Tibial nerve (tissue), 4 donors: Measurements from ENCODE around the gene SORCS2. TPM values are rescaled to one million over a fixed set of nuclear protein-coding genes. Genes with fewer than 3 reads are reported as not detected.

Experiments
- DNase-seq, 2 donors: peaks; one replicate each; pipeline ENCODE4 v3.0.0-alpha.2; 2019; ENCODE audit warnings: low spot score in 2 of 2
- H3K27ac ChIP-seq, 4 donors: fragments of 200-600 bp; sonication (generic) in 3 of 4; one replicate each; pipeline ENCODE4 v1.5.1; 2017 to 2019; ENCODE audit warnings: mild to moderate bottlenecking in 1 of 4
- H3K27me3 ChIP-seq, 2 donors: fragments of 200-600 bp; sonication (generic) in 1 of 2; one replicate each; pipeline versions ENCODE4 v1.5.1 to v1.6.0; 2017 to 2019
- H3K36me3 ChIP-seq, 3 donors: fragments of 200-600 bp; sonication (generic); one replicate each; pipeline ENCODE4 v1.5.1; 2018 to 2019
- H3K4me1 ChIP-seq, 4 donors: fragments of 200-600 bp; sonication (generic) in 3 of 4; one replicate each; pipeline ENCODE4 v1.5.1; 2017 to 2019
- H3K4me3 ChIP-seq, 4 donors: fragments of 200-600 bp; sonication (generic) in 3 of 4; one replicate each; pipeline ENCODE4 v1.5.1; 2017 to 2019; ENCODE audit warnings: mild to moderate bottlenecking in 1 of 4, moderate library complexity in 1 of 4
- H3K9me3 ChIP-seq, 4 donors: fragments of 200-600 bp; sonication (generic) in 3 of 4; one replicate each; pipeline ENCODE4 v1.5.1; 2017 to 2019
- EP300 ChIP-seq, 2 donors: sonication (generic); formaldehyde crosslinking; IDR thresholded peaks; one replicate each; pipeline ENCODE4 v1.6.1; 2017; ENCODE audit warnings: antibody characterized with exemption in 2 of 2, mild to moderate bottlenecking in 1 of 2
- POLR2A ChIP-seq, 2 donors: fragments of 450-650 bp; IDR thresholded peaks; one replicate each; pipeline ENCODE4 v1.6.1; 2017; ENCODE audit warnings: antibody characterized with exemption in 2 of 2, mild to moderate bottlenecking in 2 of 2, moderate library complexity in 2 of 2
- WGBS, 2 donors: methylation state at CpG; one replicate each; pipeline ENCODE4 v1.1.5; 2018; 5-methylcytosine and 5-hydroxymethylcytosine counted together
- total RNA-seq, 4 donors: library from RNA; depleted of rRNA; stranded (reverse); fragments of >200 nt; gene quantifications; one replicate each; pipeline ENCODE4 v1.1.0, GENCODE V29; 2016
- TF ChIP-seq, protein P1 (sequence below), 5 experiments: fragments of 200-600 bp in 3 of 5; fragments of 450-650 bp in 2 of 5; sonication (generic) in 3 of 5; IDR thresholded peaks; one replicate each; pipeline ENCODE4 v1.5.1; 2016 to 2019; ENCODE audit warnings: antibody characterized with exemption in 5 of 5, mild to moderate bottlenecking in 3 of 5, moderate library complexity in 2 of 5

The SORCS2 gene
- total RNA-seq, 4 donors from 2014 or later = 15.6 to 48.9 (median 38.3) TPM

DNA sequence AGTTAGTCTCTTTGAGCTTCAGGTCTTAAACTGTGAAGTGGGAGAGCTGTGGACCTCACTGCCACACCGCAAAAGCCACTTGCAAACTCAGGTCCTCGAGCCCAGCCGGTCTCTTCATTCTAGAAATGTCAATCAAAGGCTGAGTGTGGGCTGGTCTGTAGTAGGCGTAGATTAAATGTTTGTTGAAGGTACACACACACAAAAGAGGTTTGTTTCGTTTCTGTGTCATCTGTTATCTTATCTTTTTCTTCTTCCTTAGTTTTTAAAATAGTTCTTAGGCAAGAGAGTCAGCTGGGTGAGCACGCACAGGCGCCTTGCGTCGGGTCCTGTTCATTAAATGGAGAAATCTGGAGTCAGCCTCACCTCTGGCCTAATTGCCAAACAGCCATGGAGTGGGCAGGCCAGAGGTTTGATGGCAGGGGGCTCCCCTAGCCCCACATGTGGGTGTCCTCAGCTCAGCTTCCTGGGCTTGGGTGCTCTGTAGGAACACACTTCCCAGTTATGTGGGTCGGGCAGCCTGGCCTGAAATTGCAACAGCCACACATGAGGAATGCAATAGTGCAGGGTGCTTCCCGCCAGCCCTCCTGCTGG lies 243.2 kb downstream of the SORCS2 start:
- Histone ChIP-seq H3K27ac (no peak overlapping the region), H3K36me3 (no peaks in the 10 kb centered on the region), H3K4me1 (peaks cover 0 to 22% (median 0%) of the 10 kb centered on the region in 4 donors), H3K9me3 (no peaks in the 10 kb centered on the region), H3K4me3 (no peak overlapping the region), H3K27me3 (no peaks in the 10 kb centered on the region)
- WGBS, 2 donors = 79 to 81% methylated on average over 11 of the region's 11 CpGs
- TF ChIP-seq, protein P1, sequence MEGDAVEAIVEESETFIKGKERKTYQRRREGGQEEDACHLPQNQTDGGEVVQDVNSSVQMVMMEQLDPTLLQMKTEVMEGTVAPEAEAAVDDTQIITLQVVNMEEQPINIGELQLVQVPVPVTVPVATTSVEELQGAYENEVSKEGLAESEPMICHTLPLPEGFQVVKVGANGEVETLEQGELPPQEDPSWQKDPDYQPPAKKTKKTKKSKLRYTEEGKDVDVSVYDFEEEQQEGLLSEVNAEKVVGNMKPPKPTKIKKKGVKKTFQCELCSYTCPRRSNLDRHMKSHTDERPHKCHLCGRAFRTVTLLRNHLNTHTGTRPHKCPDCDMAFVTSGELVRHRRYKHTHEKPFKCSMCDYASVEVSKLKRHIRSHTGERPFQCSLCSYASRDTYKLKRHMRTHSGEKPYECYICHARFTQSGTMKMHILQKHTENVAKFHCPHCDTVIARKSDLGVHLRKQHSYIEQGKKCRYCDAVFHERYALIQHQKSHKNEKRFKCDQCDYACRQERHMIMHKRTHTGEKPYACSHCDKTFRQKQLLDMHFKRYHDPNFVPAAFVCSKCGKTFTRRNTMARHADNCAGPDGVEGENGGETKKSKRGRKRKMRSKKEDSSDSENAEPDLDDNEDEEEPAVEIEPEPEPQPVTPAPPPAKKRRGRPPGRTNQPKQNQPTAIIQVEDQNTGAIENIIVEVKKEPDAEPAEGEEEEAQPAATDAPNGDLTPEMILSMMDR (IDR thresholded peaks at IDR 0.05) = no peak
- TF ChIP-seq POLR2A (IDR thresholded peaks at IDR 0.05) (no peak), EP300 (IDR thresholded peaks at IDR 0.05) (no peak)
- DNase-seq = no peak

DNA sequence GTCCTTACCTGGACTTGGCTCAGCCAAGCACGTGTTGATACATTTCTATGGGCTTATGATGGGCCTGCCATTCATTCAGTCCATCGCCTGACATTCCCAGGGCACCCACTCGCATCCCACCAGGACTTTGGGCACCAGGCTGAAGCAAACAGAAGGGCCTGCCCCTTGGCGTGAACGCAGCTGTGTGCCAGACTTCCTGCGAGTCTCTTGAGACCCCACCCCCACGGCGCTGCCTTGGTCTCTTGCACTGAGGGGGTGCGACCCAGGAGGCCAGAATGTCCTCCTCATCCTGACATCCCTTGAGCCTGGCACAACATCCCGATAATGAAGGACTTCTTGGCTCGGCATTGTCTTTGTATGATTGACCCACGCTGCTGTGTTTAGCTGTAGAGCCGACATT lies 243.9 kb downstream of the SORCS2 start:
- TF ChIP-seq, protein P1 (IDR thresholded peaks at IDR 0.05) = no peak
- TF ChIP-seq POLR2A (IDR thresholded peaks at IDR 0.05) (no peak), EP300 (IDR thresholded peaks at IDR 0.05) (no peak)
- 75 to 80% methylated on average over 11 to 13 of the region's 13 CpGs for WGBS, 2 donors

DNA sequence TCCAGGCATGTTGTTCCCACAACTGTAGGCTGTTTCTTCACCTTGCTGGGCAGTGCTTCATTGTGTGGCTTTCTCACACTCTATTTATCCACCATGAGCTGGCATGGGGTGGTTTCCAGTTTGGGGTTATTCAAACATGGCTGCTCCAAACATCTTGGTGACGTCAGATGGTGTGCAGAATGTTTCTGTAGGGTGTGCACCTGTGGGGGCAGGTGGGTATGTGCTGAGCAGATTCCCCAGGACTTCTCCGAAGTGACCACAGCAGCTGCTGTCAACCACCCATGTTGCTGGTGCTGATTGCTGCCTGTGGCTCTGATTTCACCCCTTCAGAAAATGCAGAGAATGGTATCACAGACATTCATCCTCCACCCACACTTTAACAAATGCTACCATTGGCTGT lies 247.4 kb downstream of the SORCS2 start:
- H3K36me3 ChIP-seq = no peaks in the 10 kb centered on the region
- H3K9me3 ChIP-seq = no peaks in the 10 kb centered on the region
- DNase-seq = no peak
- H3K27ac ChIP-seq = no peak overlapping the region
- peaks cover 0 to 17% (median 0%) of the 10 kb centered on the region in 4 donors for H3K4me1 ChIP-seq
- 91 to 97% methylated on average over 2 of the region's 2 CpGs for WGBS, 2 donors
- TF ChIP-seq POLR2A (IDR thresholded peaks at IDR 0.05) (no peak), EP300 (IDR thresholded peaks at IDR 0.05) (no peak)
- TF ChIP-seq, protein P1 (IDR thresholded peaks at IDR 0.05) = no peak
- no peaks in the 10 kb centered on the region for H3K27me3 ChIP-seq
- no peak overlapping the region for H3K4me3 ChIP-seq

More for the DNA sequence above, 243.9 kb downstream of the SORCS2 start:
- DNase-seq = no peak
- H3K4me3 ChIP-seq = no peak overlapping the region
- H3K4me1 ChIP-seq = peaks cover 0 to 18% (median 0%) of the 10 kb centered on the region in 4 donors
- H3K9me3 ChIP-seq = no peaks in the 10 kb centered on the region
- no peaks in the 10 kb centered on the region for H3K27me3 ChIP-seq
- no peak overlapping the region for H3K27ac ChIP-seq
- H3K36me3 ChIP-seq = no peaks in the 10 kb centered on the region

DNA sequence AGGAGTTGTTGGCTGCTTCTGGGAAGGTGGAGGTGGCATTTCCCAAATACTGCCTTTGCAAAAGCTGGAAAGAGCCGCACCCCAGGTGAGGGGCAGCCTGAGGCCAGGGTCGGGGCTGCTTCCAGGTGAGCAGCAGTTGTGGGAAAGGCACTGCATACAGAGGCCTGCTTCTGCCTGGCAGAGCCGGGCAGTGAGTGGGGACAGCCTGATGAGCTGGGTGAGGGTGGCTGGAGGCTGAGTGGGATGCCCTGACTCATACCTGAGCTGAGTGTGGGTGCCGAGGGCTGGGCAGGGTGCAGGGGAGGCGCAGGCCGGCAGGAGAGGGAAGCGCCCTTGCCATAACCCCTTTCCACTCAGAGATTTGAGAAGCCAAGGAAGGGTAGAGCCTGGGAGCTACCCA lies 248.9 kb downstream of the SORCS2 start:
- H3K4me3 ChIP-seq = no peak overlapping the region
- no peak for TF ChIP-seq POLR2A (IDR thresholded peaks at IDR 0.05)
- TF ChIP-seq, protein P1 (IDR thresholded peaks at IDR 0.05) = no peak
- TF ChIP-seq EP300 (IDR thresholded peaks at IDR 0.05) = no peak
- 84 to 89% methylated on average over 7 of the region's 7 CpGs for WGBS, 2 donors
- no peak overlapping the region for H3K27ac ChIP-seq
- no peaks in the 10 kb centered on the region for H3K36me3 ChIP-seq
- H3K9me3 ChIP-seq = no peaks in the 10 kb centered on the region
- H3K27me3 ChIP-seq = no peaks in the 10 kb centered on the region
- no peak for DNase-seq
- H3K4me1 ChIP-seq = peaks cover 0 to 16% (median 0%) of the 10 kb centered on the region in 4 donors

DNA sequence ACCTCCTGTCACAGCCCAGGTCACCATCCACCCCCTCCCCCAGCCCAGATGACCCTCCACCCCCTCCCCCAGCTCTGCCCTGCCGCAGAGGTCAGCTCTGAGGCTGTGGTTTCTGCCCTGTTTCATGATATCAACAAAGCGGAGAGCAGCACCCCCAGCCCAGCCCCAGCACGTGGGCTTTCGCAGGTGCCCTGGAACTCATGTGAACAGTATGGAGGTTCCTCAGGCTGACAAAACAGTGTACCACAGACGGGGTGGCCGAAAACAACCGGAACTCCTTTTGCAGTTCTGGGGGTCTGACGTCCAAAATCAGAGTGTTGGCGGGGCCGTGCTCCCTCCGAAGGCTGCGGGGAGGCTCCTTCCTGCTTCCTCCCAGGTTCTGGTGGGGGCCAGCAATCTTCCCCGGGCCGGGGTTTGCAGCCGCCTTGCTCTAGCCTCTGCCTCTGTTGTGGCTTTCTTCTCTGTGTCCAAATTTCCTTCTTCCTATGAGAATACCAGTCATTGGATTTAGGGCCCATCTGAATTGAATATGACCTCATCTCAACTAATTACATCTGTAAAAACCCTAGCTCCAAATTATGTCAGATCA lies 250.3 kb downstream of the SORCS2 start:
- TF ChIP-seq, protein P1 (IDR thresholded peaks at IDR 0.05) = no peak
- TF ChIP-seq POLR2A (IDR thresholded peaks at IDR 0.05) (no peak), EP300 (IDR thresholded peaks at IDR 0.05) (no peak)
- Histone ChIP-seq H3K9me3 (no peaks in the 10 kb centered on the region), H3K27ac (no peak overlapping the region), H3K4me1 (peaks cover 0 to 16% (median 0%) of the 10 kb centered on the region in 4 donors), H3K27me3 (no peaks in the 10 kb centered on the region), H3K36me3 (no peaks in the 10 kb centered on the region), H3K4me3 (no peak overlapping the region)
- 59 to 64% methylated on average over 14 of the region's 15 CpGs for WGBS, 2 donors
- DNase-seq = no peak
